Prostate gland (tissue), 2 donors: ENCODE results near the gene C3orf70. TPM values are rescaled to one million over a fixed set of nuclear protein-coding genes. Genes with fewer than 3 reads are reported as not detected.

Experiments used
- DNase-seq: peaks from one replicate; pipeline ENCODE4 v3.0.0-alpha.2; 2019; ENCODE audit warnings: low spot score
- H3K27ac ChIP-seq, 2 donors: fragments of 200-600 bp; sonication (generic); 2 replicates each; pipeline ENCODE4 v1.5.1; 2017 to 2019
- H3K27me3 ChIP-seq: fragments of 200-600 bp; sonication (generic); replicated peaks from 2 replicates; pipeline ENCODE4 v1.5.1; 2019; ENCODE audit not compliant: insufficient read depth
- H3K36me3 ChIP-seq, 2 donors: fragments of 200-600 bp; sonication (generic); 1 replicate in 1 of 2; 2 replicates in 1 of 2; pipeline versions ENCODE4 v1.5.1 to v1.8.1; 2017 to 2019
- H3K4me1 ChIP-seq: fragments of 200-600 bp; sonication (generic); replicated peaks from 2 replicates; pipeline ENCODE4 v1.5.1; 2019
- H3K4me3 ChIP-seq, 2 donors: fragments of 200-600 bp; sonication (generic); 2 replicates each; pipeline ENCODE4 v1.5.1; 2017 to 2019
- H3K9me3 ChIP-seq: fragments of 200-600 bp; sonication (generic); 2 replicates; pipeline ENCODE4 v1.5.1; 2017
- CTCF ChIP-seq, 4 experiments: fragments of 200-600 bp in 2 of 4; fragments of 450-650 bp in 2 of 4; sonication (generic) in 2 of 4; IDR thresholded peaks; 1 replicate in 3 of 4; 2 replicates in 1 of 4; pipeline ENCODE4 v1.5.1; 2016 to 2019; ENCODE audit warnings: antibody characterized with exemption in 4 of 4, mild to moderate bottlenecking in 2 of 4, moderate library complexity in 2 of 4
- POLR2A ChIP-seq: fragments of 450-650 bp; IDR thresholded peaks from one replicate; pipeline ENCODE4 v1.6.1; 2016; ENCODE audit warnings: antibody characterized with exemption, mild to moderate bottlenecking
- POLR2AphosphoS5 ChIP-seq: sonication (generic); formaldehyde crosslinking; IDR thresholded peaks from one replicate; pipeline ENCODE4 v1.6.1; 2017; ENCODE audit warnings: antibody characterized with exemption
- WGBS: methylation state at CpG from one replicate; pipeline ENCODE4 v1.1.5; 2018; 5-methylcytosine and 5-hydroxymethylcytosine counted together
- intact Hi-C: fragments of 100-400 bp; cut with DNase I; formaldehyde crosslinking; loops from one replicate; pipeline ENCODE4 v1.14.2; 2022
- total RNA-seq, 2 donors: library from RNA; depleted of rRNA; stranded (reverse); fragments of >200 nt; gene quantifications; one replicate each; pipeline ENCODE4 v1.1.0, GENCODE V29; 2016

Gene C3orf70
- total RNA-seq, 2 donors from 2014 or later = 5.7 to 21.2 TPM

DNA sequence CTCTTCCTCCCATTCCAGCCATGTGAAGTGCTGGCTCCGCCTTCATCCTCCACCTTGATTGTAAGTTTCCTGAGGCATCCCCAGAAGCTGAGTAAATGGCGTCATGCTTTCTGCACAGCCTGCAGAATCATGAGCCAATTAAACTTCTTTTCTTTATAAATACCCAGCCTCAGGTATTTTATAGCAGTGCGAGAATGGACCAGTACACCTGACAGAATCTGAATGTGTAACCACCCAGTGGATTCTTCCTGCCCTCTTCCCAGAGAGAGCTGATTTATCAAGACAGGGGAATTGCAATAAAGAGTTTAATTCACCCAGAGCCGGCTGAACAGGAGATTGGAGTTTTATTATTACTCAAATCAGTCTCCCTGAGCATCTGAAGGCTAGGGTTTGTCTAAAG, 86.6 kb downstream of the C3orf70 start:
- intact Hi-C loops = no loop called here
- Histone ChIP-seq H3K4me1 (no peaks in the 10 kb centered on the region), H3K36me3 (no peaks in the 10 kb centered on the region), H3K9me3 (no peaks in the 10 kb centered on the region), H3K4me3 (no peak overlapping the region), H3K27ac (no peak overlapping the region), H3K27me3 (no peaks in the 10 kb centered on the region)
- no peak for DNase-seq
- TF ChIP-seq POLR2A (no peak), POLR2AphosphoS5 (no peak), CTCF (IDR thresholded peaks at IDR 0.05) (no peak)
- 76% methylated on average over 4 of the region's 4 CpGs for WGBS

DNA sequence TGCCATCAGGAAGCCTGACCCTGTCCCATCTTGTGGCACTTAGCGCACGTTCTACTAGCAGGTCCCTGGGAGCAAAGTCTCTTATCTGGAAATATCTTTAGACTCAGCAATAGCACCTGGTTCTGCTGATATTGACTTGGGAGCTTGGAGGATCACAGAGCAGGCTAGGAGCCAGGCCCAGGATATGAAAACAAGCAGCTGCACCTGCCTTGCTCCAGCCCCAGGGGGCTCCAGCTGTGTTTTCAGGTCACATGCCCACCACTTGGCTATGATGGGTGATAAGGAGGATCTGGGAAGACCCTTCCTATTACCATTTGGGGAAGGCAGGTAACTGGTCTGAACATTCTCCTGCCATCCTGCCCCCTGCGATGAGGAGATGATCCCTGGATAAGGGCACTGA, 87.8 kb downstream of the C3orf70 start:
- DNase-seq = no peak
- H3K9me3 ChIP-seq = no peaks in the 10 kb centered on the region
- H3K36me3 ChIP-seq = no peaks in the 10 kb centered on the region
- H3K4me1 ChIP-seq = no peaks in the 10 kb centered on the region
- H3K27ac ChIP-seq = no peak overlapping the region
- WGBS = 85% methylated on average over 3 of the region's 3 CpGs
- TF ChIP-seq POLR2AphosphoS5 (no peak), CTCF (IDR thresholded peaks at IDR 0.05) (no peak), POLR2A (no peak)
- intact Hi-C loops = no loop called here
- H3K27me3 ChIP-seq = no peaks in the 10 kb centered on the region
- no peak overlapping the region for H3K4me3 ChIP-seq

- WGBS = 88% methylated on average over 3 of the region's 3 CpGs
- Histone ChIP-seq H3K27me3 (no peaks in the 10 kb centered on the region), H3K36me3 (no peaks in the 10 kb centered on the region), H3K9me3 (no peaks in the 10 kb centered on the region), H3K4me3 (no peak overlapping the region), H3K4me1 (no peaks in the 10 kb centered on the region), H3K27ac (no peak overlapping the region)
- intact Hi-C loops = no loop called here
- TF ChIP-seq POLR2AphosphoS5 = no peak
- no peak for TF ChIP-seq POLR2A
- TF ChIP-seq CTCF (IDR thresholded peaks at IDR 0.05) = no peak
- DNase-seq = no peak
These were observed 89.4 kb downstream of the C3orf70 start for GRCh38 chr3:185063431-185063830.

GRCh38 chr3:185062191-185062590, 90.7 kb downstream of the C3orf70 start:
- no peaks in the 10 kb centered on the region for H3K9me3 ChIP-seq
- intact Hi-C loops = no loop called here

More at GRCh38 chr3:185062191-185062590, 90.7 kb downstream of the C3orf70 start:
- Histone ChIP-seq H3K4me3 (no peak overlapping the region), H3K36me3 (no peaks in the 10 kb centered on the region), H3K4me1 (no peaks in the 10 kb centered on the region), H3K27me3 (no peaks in the 10 kb centered on the region), H3K27ac (no peak overlapping the region)
- DNase-seq = no peak
- TF ChIP-seq POLR2AphosphoS5 = no peak
- TF ChIP-seq CTCF (IDR thresholded peaks at IDR 0.05) = no peak
- TF ChIP-seq POLR2A = no peak
